Anterior cingulate cortex (tissue), 58 donors: Measurements from ENCODE around the gene NOTUM.
"Not testable (repeated sequence)": the region's sequence is repeated elsewhere in the genome, so short reads cannot be mapped to it uniquely, and the experiment has no call there.

Source experiments
- DNase-seq, 58 donors: peaks; one replicate each; lab custom pipeline; 2025; lab: John Stamatoyannopoulos, UW

Gene NOTUM

DNA sequence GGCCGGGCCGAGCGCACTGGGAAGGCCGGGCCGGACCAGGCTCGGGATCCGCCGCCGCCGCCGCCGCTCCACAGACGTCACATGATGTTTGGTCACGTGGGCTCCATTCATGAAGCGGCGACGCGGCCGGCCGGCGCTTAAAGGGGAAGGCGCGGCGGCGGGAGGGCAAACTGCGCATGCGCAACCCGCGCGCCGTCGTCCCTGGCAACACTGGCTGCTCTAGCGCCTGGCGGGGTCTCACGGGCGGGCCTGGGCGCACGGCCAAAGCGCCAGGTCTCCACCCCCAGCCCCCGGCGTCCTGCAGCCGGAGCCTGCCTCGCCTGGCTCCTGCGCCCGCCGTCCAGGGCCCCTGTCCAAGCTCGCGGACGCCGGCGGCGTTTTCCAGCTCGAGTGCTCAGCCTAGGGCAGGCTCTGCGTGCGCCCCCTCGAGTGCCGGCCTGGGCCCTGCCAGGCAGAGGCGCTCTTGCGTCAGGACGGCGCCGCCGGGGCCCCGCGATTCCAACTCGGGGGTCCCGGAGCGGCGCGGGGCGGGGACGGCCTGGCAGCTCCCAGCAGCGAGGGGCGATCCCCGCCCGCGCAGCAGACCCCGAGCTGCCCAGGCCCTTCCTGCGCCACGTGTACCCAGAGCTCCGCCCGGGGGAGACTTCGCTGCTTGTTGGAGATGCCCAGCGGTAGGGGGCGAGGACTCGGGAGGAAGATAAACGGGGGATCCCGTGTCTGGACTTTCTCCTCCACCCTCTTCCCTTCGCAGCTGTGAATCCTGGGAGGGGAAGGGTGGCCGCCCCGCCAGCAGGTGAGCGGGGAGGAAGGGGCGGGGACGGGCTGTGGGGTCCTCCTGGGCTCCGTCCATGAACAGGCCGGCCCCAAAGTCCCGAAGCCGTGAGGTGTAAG lies 33.1 kb downstream of the NOTUM start, which contains the start of gene MAFG:
MAFG (minus strand) TSS at position 83 of the 891 bp plus-strand sequence. CDS start 4,550 bp downstream, outside the sequence.
- DNase-seq: peak; percentile 35 to 96 (median 86)

- DNase-seq: no peak
These were observed 33.8 kb downstream of the NOTUM start for GRCh38 chr17:81927152-81927652.

- peak in 41 of 58 donors; percentile 13 to 65 (median 45) for DNase-seq
These were observed 34.4 kb downstream of the NOTUM start for GRCh38 chr17:81926451-81927151.

DNA sequence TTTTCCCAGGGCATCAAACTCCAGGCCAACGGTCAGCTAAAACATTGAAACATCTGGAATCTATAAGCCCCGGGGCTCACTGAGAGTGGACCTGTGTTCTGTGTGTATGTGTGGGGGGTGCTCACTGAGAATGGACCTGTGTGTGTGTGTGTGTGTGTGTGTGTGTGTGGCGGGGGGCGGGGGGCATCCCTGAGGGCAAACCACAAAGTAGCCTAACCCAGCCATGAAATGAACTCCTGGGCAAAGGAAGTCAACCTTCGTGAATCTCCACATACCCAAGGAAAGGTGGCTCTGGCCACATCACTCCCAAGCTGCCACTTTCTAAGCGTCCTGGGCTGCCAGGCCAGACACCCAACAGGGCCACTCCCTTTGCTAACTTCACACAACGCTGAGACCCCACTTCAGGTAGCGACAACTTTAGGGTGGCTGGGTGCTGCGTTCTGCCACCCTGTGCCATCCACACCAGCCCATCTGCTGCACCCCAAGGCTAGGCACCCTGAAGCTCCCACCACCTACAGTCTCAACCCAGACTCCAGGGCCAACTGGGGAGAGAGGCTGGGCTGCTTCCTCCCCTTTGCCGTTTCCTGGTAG lies 35.0 kb downstream of the NOTUM start:
- DNase-seq: no peak

- no peak for DNase-seq
These were observed 36.1 kb downstream of the NOTUM start for GRCh38 chr17:81924557-81925532.

DNA sequence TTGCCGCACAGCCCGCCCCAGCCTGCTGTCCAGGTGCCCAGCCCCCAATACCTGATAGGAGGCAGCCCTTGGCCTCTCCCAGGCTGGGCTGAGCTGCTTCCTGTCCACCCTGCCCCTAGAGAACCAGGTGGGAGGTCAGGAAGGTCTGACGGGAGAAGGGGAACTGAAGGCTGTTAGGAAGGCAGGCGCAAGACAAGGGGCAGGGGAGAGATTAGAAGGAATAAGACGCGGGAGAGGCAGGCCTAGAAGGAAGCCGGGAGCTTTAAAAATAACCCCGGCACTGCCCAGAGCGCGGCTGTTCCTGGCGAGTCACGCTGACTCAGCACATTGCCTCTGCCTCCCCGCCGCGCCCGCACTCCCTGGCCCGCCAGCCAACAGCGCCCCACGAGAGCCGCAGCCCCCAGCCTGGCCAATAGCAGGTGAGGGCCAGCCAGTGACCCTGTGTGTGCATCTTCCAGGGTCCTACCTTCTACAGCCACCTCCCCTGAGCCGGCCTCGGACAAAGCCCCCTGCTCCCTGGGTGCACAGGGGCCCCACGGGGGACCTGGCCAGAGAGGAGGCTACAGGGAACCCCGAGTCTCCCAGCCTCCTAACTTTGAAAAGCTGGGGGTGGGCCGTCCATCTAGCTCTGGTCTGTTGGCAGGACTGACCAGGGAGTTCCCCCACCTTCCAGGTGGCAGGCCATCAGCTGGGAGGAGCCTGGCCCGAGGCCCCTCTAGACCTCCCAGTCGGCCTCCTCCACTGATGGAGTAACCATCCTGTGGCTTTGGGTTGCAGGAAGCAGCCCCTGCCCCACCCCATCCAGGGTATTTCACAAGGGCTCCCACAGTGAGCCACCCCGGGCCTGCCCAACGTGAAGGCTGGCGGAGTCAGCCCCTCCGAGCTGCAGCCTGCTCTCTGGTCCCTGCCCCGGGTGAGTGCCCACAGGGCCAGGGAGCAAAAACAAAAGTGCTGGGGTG lies 37.4 kb downstream of the NOTUM start:
- DNase-seq: peak in 41 of 58 donors; percentile 8 to 69 (median 38)

- DNase-seq: no peak
These were observed 38.3 kb downstream of the NOTUM start for GRCh38 chr17:81922566-81923301.

- no peak for DNase-seq
These were observed 38.9 kb downstream of the NOTUM start for GRCh38 chr17:81921996-81922565.

DNA sequence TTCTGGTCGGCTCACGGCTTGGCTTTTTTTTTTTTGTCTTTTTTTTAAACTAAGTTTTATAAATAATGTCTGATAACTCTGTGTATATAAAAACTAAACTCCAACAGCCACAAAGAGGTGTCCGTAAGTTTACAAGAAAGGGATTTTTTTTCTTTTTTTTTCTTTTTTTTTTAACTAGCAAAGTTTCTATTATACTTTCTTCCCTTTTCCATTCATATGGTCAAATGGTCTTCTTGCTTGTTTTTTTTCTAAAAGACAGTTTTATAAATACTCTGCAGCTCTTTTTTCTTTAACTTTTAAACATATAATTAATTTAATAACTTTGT lies 39.5 kb downstream of the NOTUM start:
- no peak for DNase-seq

DNA sequence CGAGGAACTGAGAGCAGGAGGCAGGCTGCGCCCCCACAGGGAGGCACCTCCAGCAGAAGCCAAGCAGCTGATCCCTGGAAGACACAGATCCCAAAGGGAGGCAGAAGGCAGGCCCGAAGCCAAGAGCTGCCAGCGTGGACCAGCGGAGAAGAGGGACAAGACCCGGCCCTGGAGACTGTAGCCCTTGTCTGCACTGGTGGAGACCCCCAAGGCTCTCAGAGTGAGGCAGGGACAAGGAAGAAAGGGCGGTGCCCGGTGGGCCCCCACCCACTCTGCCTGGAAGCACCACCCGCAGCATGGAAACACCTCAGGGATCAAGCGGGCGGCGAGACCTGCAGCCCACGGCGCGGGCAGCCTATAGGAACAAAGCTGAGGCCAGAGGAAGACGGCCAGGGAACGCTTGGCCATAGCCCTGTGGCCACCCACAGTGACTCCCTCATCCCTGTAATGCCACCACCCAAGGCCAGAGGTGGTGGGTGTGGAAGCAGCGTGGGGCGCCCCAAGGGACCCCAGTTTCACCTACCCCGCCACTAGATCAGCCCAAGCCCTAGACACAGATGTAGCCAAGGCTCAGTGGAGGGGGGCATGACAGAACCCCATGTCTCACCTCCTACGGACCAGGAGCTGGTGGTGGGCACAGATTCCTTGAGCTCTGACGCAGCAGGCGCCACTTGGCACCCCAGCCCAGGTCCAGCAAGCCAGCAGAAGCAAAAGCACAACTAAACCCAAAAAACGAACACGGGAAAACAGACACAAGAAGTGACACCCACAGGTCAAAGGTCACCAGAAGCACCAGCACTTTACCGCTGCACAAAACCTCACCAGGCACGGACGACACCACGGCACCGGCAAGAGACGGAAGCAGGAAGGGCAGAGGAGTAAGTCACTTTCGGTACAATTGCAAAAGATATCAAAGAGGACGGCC lies 40.1 kb downstream of the NOTUM start:
- DNase-seq: peak in 2 of 58 donors; percentile 25 to 33

DNA sequence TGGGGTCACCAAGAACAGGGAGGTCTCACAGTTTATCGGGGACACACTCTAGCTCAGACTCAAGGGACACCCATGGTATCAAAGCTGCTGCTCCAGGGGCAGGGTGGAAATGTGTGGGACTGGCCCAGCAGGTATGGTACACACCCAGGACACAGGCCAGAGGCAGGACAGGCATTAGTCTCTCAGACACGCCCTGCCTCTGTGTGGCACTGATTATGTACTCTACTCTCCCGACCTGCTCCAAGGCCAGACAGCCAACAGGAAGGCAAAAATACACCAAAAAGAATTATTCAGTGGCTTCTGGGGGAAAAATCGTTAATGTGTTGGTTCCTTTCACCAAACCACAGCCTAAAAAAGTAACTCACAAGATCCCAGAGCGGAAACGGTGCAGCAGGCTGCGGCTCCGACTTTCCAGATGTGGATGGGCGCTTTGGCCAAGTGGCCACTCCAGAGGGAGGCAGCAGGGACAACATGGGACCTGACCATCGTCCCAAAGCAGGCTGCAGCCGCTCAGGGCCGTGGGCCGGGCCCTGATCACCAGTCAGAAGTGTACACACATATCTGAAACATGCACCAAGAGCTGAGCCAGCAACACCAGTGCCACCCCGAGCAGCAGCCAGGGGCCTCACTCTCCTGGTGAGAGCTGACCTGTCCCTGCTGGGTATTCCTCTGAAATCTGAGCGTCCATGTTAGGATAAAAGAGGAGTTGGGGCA lies 42.0 kb downstream of the NOTUM start:
- no peak for DNase-seq

DNA sequence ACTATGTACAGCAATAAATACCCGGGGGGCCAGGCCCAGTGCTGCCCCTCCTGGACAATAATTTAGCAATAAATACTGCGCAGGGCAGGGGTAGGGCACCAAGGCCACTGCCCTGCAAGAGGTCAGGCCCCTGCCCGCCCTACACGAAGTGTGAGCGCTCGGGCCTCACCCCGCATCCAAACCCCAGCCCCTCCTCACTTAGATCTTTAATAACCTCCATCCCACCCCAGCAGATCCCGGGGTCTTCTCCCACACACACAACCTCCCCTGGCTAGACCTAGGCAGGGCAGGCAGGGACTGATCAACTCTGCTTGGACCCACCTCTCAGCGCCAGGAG lies 42.7 kb downstream of the NOTUM start:
- DNase-seq: not testable (repeated sequence)

GRCh38 chr17:81917565-81918332 lies 43.2 kb downstream of the NOTUM start, which contains the start of gene SIRT7:
Gene SIRT7 (minus strand): TSS chr17:81918176. CDS start chr17:81918131, 45 bp downstream.
- DNase-seq: peak in 56 of 58 donors; percentile 16 to 86 (median 75)

GRCh38 chr17:81916234-81917001 lies 44.6 kb downstream of the NOTUM start:
- DNase-seq: no peak
